Measurements from ENCODE around the gene WNT4.

WNT4 gene

GRCh38 chr1:22120469-22120790 is 22.5 kb downstream of the WNT4 start:
- no peak for TF ChIP-seq ARNTL (CRISPR knock-in tag; IDR thresholded peaks at IDR 0.05; ENCODE audit: borderline replicate concordance, low read depth)
- TF ChIP-seq POU6F1 (CRISPR knock-in tag; IDR thresholded peaks at IDR 0.05; ENCODE audit: borderline replicate concordance, low read depth) = no peak
- TF ChIP-seq TSHZ2 (CRISPR knock-in tag; IDR thresholded peaks at IDR 0.05) = no peak
- no peak for TF ChIP-seq ZC3H10 (CRISPR knock-in tag; IDR thresholded peaks at IDR 0.05)
- no peak for TF ChIP-seq CSRNP3 (CRISPR knock-in tag; IDR thresholded peaks at IDR 0.05)
- TF ChIP-seq TCF4 (CRISPR knock-in tag; IDR thresholded peaks at IDR 0.05; ENCODE audit: borderline replicate concordance) = no peak
- no peak for TF ChIP-seq CREB5 (CRISPR knock-in tag; IDR thresholded peaks at IDR 0.05; ENCODE audit: low read depth)
- no peak for TF ChIP-seq OSR1 (CRISPR knock-in tag; IDR thresholded peaks at IDR 0.05)
- ATAC-seq = no peak

- no peak for ATAC-seq
- TF ChIP-seq ZNF8 (CRISPR knock-in tag; IDR thresholded peaks at IDR 0.05) (no peak), BACH2 (CRISPR knock-in tag; IDR thresholded peaks at IDR 0.05; ENCODE audit: borderline replicate concordance) (no peak), TSHZ2 (CRISPR knock-in tag; IDR thresholded peaks at IDR 0.05) (no peak), ARNTL (CRISPR knock-in tag; IDR thresholded peaks at IDR 0.05; ENCODE audit: borderline replicate concordance, low read depth) (no peak), GLIS3 (CRISPR knock-in tag; IDR thresholded peaks at IDR 0.05) (no peak), RARB (CRISPR knock-in tag; IDR thresholded peaks at IDR 0.05) (no peak), ISL1 (CRISPR knock-in tag; IDR thresholded peaks at IDR 0.05) (no peak), PPARA (CRISPR knock-in tag; IDR thresholded peaks at IDR 0.05; ENCODE audit: borderline replicate concordance) (no peak), ZC3H10 (CRISPR knock-in tag; IDR thresholded peaks at IDR 0.05) (no peak), ZFP30 (CRISPR knock-in tag; IDR thresholded peaks at IDR 0.05) (no peak), OSR1 (CRISPR knock-in tag; IDR thresholded peaks at IDR 0.05) (no peak), TOX (CRISPR knock-in tag; IDR thresholded peaks at IDR 0.05; ENCODE audit: borderline replicate concordance) (no peak), ESRRG (CRISPR knock-in tag; IDR thresholded peaks at IDR 0.05) (no peak), CSDC2 (CRISPR knock-in tag; IDR thresholded peaks at IDR 0.05) (no peak)
Observed at GRCh38 chr1:22119626-22120468, 23.1 kb downstream of the WNT4 start.

Measured in SK-N-SH treated with all-trans-retinoic acid at 6 μM for 48 hours (cell line).